Stimulated activated CD4-positive, alpha-beta T cell treated with anti-CD3 and anti-CD28 coated beads, Interleukin-2, amount 100 ng/mL, for 4 hours (primary cell): ENCODE results near the gene GOLGA8Q.
"Not testable (repeated sequence)": the region's sequence is repeated elsewhere in the genome, so short reads cannot be mapped to it uniquely, and the experiment has no call there.

ENCODE experiments used
- DNase-seq: peaks from one replicate; pipeline ENCODE4 v3.0.0-alpha.2; 2020; ENCODE audit warnings: low read depth

Gene GOLGA8Q, protein sequence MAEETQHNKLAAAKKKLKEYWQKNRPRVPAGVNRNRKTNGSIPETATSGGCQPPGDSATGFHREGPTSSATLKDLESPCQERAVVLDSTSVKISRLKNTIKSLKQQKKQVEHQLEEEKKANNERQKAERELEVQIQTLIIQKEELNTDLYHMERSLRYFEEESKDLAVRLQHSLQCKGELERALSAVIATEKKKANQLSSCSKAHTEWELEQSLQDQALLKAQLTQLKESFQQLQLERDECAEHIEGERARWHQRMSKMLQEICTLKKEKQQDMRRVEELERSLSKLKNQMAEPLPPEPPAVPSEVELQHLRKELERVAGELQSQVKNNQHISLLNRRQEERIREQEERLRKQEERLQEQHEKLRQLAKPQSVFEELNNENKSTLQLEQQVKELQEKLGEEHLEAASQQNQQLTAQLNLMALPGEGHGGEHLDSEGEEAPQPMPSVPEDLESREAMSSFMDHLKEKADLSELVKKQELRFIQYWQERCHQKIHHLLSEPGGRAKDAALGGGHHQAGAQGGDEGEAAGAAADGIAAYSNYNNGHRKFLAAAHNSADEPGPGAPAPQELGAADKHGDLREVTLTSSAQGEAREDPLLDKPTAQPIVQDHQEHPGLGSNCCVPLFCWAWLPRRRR

DNA sequence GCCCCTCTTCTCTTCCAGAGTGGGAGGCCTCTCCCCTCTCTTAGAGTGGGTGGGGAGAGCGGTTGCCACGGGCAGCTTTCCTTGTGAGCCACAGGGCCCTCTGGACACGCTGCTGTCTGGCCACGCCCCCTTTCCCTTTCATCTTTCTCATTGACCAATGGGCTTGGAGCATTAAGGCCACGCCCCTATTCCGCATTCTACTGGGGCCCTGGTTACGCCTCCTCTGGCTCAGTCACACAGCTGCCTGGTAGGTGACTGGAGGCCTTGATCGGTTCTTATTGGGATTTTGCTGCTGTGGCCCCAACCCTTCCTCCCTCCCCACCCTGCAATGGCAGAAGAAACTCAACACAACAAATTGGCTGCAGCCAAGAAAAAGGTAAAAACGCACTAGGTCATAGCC, at the start of gene GOLGA8Q:
TSS of gene GOLGA8Q (plus strand) at position 301 of the 400 bp plus-strand sequence. CDS start at position 329, 28 bp downstream.
- not testable (repeated sequence) for DNase-seq

DNA sequence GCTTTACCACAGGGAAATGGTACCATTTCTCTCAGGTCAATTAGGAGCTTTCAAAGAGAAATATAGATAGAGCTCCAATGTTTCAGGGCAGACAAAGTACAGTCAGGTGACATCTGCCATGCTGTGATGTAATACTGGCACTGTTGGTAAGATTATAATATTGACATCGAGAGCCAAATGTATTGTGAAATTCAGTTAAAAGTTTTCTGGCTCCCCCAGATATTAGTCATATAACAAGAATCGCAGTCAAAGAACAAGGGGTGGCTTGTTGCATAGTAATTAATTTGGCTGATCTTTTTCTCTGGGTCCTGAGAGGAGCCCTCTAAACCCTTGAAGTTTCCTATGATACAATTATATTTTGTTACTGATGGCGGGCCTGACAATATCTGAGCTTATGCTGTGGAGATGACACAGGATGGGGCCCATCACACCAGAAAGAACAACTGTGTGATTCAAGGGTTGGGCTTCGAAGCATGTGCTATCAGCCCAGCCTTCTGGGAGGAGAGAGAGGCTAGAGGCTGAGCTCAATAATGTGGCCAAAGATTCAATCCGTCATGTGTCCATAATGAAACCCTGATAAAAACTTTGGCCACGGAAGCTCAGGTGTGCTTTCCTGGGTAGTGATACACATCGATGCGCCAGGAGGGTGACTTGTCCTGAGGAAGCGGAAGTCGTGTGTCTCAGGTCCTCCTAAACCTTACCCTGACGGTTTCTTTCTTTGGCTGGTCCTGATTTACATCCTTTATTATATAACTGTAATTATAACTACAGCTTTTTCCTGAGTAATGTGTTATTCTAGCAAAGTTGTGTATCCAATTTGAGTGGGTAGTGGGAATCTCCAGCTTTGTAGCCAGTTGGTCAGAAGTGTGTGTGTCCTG, 48.7 kb upstream of the GOLGA8Q start:
- not testable (repeated sequence) for DNase-seq

DNA sequence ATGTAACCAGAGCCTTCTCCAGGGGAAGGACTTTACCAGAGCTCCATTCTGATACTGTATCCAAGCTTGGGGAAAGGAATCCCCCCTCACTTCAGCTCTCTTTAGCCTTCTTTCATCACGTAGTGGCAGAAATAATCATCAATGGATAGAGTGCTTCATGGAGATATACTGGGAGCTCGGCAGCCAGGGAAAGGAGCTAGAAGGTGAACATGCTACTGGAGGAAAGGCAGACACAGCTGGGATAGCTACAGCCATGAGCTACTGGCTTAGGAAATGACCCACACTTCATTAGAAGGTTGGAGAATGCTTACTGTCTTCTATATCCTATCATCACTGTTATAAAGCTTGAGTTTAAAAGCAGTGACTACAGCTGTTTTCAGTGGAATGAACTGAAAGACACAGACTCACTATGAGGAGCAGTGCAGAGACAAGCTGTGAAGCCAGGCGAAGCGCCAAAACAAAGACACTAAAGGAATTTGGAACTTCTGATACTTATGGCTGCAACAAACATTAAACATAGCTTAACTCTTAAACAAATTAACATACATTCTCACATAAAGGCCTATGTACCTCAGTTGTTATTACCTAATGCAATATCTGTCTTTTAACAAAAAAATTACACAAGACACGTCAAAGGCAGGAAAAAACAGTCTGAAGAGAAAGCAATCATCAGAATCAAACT, 47.5 kb upstream of the GOLGA8Q start:
- DNase-seq: not testable (repeated sequence)

DNA sequence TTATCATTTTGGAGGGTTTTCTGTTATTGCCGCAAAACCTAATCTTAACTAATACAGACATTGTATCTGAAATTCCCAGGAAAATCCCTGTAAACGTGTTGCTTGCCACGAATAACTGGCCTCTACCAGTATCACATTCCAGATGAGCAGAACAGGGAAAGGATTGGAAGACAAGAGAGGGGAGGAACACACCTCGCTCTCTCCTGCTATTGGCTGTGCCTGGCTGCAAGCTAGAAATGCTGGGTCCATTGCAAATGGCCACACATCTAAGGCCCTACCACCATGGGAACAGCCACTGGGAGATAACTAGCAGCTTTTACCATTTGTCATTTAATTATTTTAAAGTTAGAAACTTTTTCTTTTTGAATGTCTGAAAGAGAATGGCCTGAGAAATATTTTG, 37.3 kb upstream of the GOLGA8Q start:
- DNase-seq: not testable (repeated sequence)

DNA sequence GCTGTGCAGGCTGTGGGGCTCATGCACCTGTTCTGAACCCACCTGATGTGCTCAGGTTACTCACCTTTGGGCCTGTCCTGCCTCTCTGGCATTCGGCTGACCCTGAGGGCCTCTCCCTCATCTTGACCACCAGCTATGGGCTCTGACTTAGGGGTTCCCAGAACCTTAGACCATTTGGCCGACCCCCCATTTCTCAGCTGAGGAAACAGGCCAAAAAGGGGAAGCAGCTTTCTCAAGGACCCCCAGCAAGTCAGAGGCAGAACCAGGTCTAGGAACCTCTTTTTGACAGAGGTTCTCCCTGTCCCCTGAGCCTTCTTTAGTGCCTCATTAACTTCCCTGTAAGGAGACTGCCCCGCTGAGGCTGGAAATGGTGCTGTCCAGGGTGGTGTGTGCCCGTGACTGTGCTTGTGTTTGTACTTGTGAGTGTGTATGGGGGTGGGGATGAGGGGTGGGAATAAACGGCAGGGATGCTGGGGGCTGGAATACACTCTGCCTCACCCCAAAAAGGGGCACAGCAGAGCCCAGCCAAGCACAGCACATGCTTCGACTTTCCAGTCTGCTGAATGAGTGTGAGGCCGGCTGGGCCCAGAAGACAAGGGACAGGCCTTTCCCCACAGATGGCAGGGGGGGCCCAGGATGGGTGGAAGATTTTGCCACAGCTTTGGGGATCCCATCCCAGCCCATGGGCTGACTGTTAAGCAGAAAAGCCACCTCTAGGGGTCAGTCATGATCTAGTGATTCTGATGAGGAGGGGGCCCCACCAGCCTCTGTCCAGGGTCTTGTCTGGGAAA, 28.2 kb upstream of the GOLGA8Q start:
- not testable (repeated sequence) for DNase-seq

DNA sequence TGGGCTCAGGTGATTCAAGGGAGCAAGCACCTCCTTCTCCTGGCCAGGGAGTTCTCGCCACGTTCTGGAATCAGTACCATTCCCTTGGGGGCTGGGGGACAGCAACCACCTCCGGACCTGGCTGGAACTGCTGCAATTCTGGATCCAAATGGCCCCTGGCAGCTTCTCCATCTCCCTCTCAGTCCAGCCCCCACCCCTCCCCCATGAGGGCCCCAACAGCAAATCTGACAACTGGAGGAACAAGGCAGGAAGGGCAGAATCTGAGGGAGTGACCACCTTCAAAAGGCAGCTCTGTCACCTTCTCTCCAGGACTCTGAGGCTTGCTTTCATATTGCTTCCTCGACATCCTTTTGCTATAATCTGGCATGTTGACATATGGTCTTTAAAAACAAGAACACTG, 25.9 kb upstream of the GOLGA8Q start:
- not testable (repeated sequence) for DNase-seq

DNA sequence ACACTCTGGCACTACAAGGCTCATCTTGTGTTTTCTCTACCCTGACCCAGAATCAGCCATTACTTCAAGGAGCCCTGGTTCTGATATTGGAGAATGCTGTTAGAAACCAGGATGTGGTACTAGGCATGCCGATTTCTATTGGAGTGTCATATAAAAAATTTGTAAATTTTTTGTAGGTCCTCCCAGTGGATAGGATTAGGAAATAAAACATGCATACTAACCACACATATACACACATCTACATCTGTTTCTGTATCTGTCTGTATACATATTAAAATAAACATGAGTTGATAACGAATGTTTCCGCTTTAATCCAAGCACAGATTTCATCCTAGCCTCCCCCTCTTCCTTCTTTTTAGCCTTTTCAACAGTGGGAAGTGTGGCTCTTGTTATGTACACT, 22.8 kb upstream of the GOLGA8Q start:
- DNase-seq: not testable (repeated sequence)

DNA sequence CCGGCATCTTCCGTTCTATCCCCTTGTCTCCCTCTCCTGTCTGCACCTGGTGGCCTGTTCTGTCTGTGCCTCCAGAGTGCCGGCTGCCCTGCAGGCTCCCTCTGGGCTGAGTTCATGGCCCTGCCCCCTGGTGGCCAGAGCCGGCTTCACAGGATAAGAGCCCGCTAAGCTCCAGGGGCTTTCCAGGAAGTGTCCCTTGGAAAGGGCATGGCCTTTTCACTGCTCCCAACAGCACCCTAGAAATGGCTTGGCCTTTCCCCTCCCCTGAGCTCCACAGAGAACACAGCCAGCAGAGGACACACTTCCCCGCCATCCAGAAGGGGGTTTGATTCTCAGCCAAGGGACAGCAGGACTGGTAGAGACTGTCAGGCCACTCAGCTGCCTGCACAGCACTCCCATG, 15.1 kb downstream of the GOLGA8Q start:
- DNase-seq: not testable (repeated sequence)

DNA sequence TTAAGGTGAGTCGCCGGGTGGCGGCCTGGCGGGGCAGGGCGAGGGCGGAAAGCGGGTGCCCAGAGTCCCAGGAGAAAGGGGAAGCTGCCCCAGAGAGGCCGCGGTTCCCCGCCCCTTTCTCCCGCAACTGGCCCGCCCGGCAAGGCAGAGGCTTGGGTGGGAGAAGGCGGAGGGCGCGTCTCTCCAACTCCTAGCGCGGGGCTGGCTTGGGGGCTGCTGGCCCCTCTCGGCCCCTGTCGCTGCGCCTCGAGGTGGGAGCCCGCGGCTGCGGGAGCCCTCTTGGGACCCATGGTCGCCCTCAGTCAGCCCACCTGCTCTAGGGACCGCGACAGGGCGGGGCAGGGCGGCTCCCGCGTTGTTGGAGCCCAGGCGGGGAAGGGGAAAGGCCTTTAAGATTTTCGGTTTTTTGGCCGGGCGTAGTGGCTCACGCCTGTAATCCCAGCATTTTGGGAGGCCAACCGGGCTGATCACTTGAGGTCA, 21.2 kb downstream of the GOLGA8Q start:
- DNase-seq: not testable (repeated sequence)

DNA sequence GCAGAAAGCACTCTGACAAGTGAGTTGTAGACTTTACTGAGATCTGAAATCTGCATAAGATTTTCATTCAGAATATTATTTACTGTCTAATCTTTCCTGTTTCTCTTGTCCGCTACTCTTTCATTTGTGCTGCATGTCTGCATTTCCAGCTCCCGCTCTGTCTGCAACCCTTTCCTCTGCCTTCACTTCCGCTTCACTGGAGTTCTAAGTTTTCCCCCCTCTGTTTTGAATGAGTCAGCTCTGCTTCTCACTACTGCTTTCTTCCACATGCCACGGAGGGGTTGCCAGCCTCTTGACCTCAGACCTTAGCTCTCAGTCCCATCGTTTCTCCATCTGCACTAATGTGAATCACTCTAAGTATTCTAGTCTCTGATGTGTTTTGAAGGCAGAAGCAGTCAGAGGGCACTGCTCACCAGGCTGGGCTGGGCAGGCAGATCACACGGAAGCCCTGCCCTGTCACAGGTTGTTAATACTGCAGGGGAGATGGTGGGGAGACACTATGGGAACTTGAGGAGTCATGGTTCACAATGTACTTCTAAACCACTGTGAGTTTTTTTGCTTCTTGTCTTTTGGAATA, 27.6 kb downstream of the GOLGA8Q start:
- DNase-seq: not testable (repeated sequence)

DNA sequence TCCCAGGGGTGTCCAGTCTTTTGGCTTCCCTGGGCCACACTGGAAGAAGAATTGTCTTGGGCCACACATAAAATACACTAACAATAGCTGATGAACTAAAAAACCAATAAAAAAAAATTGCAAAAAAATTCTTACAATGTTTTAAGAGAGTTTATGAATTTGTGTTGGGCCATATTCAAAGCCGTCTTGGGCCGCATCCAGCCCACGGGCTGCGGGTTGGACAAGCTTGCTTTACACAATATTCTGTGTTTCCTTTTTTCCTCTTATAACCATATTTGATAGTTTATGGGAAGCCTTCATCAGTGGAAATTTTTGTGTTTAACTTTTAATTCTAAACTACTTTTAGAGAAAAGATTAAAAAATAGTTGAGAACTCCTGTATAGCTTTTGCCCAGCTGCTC, 28.9 kb downstream of the GOLGA8Q start:
- not testable (repeated sequence) for DNase-seq

DNA sequence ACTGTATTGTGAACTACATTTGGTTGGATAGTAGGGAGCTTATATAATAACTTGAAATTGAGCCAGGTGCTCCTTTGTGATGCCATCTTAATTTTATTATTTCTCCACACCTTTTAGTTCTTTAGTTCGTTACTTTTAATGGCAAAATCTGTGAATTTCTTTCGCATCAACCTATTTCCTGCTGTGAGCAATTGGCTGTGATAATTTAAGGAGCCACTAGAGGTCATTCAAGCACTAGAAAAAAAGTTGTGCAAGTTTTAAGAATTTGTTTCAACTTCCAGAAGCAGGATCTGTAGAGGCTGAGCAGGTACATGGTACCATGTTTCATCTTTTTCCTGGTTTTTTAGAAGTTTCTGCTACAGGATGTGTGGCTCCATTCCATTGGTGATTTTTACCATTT, 47.1 kb downstream of the GOLGA8Q start:
- not testable (repeated sequence) for DNase-seq

DNA sequence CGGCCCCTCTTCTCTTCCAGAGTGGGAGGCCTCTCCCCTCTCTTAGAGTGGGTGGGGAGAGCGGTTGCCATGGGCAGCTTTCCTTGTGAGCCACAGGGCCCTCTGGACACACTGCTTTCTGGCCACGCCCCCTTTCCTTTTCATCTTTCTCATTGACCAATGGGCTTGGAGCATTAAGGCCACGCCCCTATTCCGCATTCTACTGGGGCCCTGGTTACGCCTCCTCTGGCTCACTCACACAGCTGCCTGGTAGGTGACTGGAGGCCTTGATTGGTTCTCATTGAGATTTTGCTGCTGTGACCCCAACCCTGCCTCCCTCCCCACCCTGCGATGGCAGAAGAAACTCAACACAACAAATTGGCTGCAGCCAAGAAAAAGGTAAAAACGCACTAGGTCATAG, 51.9 kb downstream of the GOLGA8Q start, which contains the start of gene GOLGA8H:
TSS of gene GOLGA8H (plus strand) at position 233 of the 400 bp plus-strand sequence. CDS start at position 331, 98 bp downstream.
- not testable (repeated sequence) for DNase-seq
